Measurements from ENCODE around the gene FAR2. TPM values are rescaled to one million over a fixed set of nuclear protein-coding genes. Genes with fewer than 3 reads are reported as not detected.

FAR2 gene
- total and polyA plus RNA-seq, 2 of the 13 experiments (the other 11 are each of a cell fraction or from before 2014, with no cell fraction given), result not detected

DNA sequence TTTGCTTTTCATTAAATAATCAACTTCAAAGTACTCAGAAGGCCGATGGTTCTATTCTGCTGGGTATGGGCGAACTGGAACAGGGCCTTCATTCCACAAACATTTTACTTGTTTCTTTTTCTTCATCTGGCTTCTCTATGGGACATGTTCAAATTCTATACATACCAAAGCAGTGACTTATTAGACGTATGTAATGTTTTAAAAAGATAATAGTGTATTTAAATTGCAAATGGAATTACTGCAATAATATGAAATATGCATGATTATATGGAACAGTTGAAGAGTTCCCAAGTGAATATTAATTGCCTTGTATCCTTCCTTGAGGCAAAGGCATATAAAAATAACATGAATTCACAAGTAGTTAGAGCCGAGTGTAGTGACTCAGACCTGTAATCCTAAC, 75.5 kb downstream of the FAR2 start:
- no peak for ATAC-seq
- no peaks in the 10 kb centered on the region for H3K9me3 ChIP-seq (ENCODE audit: low read length)
- no peaks in the 10 kb centered on the region for H3K36me3 ChIP-seq (replicated peaks in 1 of 2; ENCODE audit: control insufficient read depth in 1 of 2, insufficient read depth in 2 of 2, low read length in 2 of 2)
- H3K9ac ChIP-seq (ENCODE audit: insufficient read depth, low read depth, low read length), result no peak overlapping the region
- in situ Hi-C loops (cut with HindIII; ENCODE audit: extremely low pct_ligation_motif_present, low pct_unique_long_range_greater_than_20kb), result no loop called here
- ChIA-PET CTCF (ENCODE audit: low intra/inter-chr PET ratio, low total read pairs) (no interaction called here), POLR2A (no interaction called here)
- no peaks in the 10 kb centered on the region for H3K79me2 ChIP-seq (ENCODE audit: insufficient read depth, low read length)
- H3K4me1 ChIP-seq (ENCODE audit: insufficient read depth, low read length), result 0 out of 2 replicates have a peak, but pooled peaks cover 5% of the 10 kb centered on the region
- no peak overlapping the region for H3K4me2 ChIP-seq (ENCODE audit: low read depth, low read length)
- no TSS peak for BruUV-seq (replicated peaks)
- TF ChIP-seq ZNF274 (CRISPR knock-in tag; IDR thresholded peaks at IDR 0.05), result no peak
- intact Hi-C loops (cut with micrococcal nuclease; ENCODE audit: unreplicated experiment), result no loop called here
- no peak for DNase-seq (ENCODE audit: low spot score)
- no peaks in the 10 kb centered on the region for H4K20me1 ChIP-seq (ENCODE audit: insufficient read depth, low read length)
- no peaks in the 10 kb centered on the region for H3K27me3 ChIP-seq (ENCODE audit: control insufficient read depth in 1 of 2, insufficient read depth in 2 of 2, low read length in 2 of 2)
- WGBS (ENCODE audit: low lambda C conversion rate), result 3% methylated on average over 4 of the region's 4 CpGs
- no peak for FAIRE-seq
- no peak overlapping the region for H3K4me3 ChIP-seq (replicated peaks in 1 of 3; ENCODE audit: insufficient read depth in 1 of 3, low read depth in 2 of 3, low read length in 3 of 3)
- no peak overlapping the region for H3K27ac ChIP-seq (ENCODE audit: extremely low read length, insufficient read depth, low read length)
- H2AFZ ChIP-seq (ENCODE audit: low read length), result no peak overlapping the region

DNA sequence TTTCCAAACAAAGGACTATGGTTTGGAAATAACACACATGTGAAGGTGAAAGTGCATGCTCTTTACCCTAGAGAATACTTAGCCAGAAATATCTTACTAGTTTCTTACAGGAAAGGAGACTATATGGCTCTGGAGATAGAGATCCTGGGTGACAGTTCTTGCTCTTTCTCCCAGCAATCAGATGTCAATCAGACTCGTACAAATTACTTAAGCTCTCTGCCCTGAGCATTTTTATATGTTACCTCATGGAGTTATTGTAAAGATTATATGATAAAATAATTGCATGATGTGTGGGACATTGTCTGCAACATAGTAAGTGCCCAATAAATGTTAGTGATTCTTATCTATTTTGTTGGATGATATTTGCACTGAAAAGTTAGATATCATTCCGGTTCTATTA, 76.8 kb downstream of the FAR2 start:
- no peak for DNase-seq (ENCODE audit: low spot score)
- TF ChIP-seq MBNL3 (CRISPR knock-in tag; conservative IDR thresholded peaks at IDR 0.05) (no peak), ZNF672 (CRISPR knock-in tag; IDR thresholded peaks at IDR 0.05) (no peak)
- BruUV-seq (replicated peaks), result no TSS peak
- Histone ChIP-seq H3K36me3 (replicated peaks in 1 of 2; ENCODE audit: control insufficient read depth in 1 of 2, insufficient read depth in 2 of 2, low read length in 2 of 2) (no peaks in the 10 kb centered on the region), H3K4me3 (replicated peaks in 1 of 3; ENCODE audit: insufficient read depth in 1 of 3, low read depth in 2 of 3, low read length in 3 of 3) (no peak overlapping the region), H3K4me2 (ENCODE audit: low read depth, low read length) (no peak overlapping the region), H3K27ac (ENCODE audit: extremely low read length, insufficient read depth, low read length) (no peak overlapping the region), H3K27me3 (ENCODE audit: control insufficient read depth in 1 of 2, insufficient read depth in 2 of 2, low read length in 2 of 2) (no peaks in the 10 kb centered on the region), H3K9ac (ENCODE audit: insufficient read depth, low read depth, low read length) (no peak overlapping the region), H4K20me1 (ENCODE audit: insufficient read depth, low read length) (no peaks in the 10 kb centered on the region), H2AFZ (ENCODE audit: low read length) (no peak overlapping the region), H3K4me1 (ENCODE audit: insufficient read depth, low read length) (no peaks in the 10 kb centered on the region), H3K9me3 (ENCODE audit: low read length) (no peaks in the 10 kb centered on the region), H3K79me2 (ENCODE audit: insufficient read depth, low read length) (no peaks in the 10 kb centered on the region)
- in situ Hi-C loops (cut with HindIII; ENCODE audit: extremely low pct_ligation_motif_present, low pct_unique_long_range_greater_than_20kb), result no loop called here
- no peak for ATAC-seq
- intact Hi-C loops (cut with micrococcal nuclease; ENCODE audit: unreplicated experiment), result no loop called here
- WGBS (ENCODE audit: low lambda C conversion rate), result 6% methylated on average over 2 of the region's 2 CpGs
- ChIA-PET CTCF (ENCODE audit: low intra/inter-chr PET ratio, low total read pairs) (no interaction called here), POLR2A (no interaction called here)
- no peak for FAIRE-seq

DNA sequence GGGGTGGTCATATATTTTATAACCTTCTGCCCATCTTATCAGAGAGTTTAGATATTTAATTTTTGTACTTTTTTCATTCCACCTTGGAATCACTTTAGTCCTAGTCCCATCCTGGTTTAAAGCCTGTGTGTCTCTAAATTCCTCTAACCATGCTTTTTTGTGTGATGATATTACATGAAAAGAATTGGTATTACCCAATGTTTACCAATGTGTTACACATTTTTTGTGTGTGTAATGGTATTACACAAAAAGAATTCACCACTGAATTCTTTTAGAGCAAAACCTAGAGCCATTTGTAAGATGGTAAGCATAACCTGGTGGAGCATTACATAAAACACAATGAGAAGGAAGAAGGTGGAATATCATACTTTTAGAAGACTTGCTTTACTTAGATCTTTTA, 77.5 kb downstream of the FAR2 start:
- no peak for DNase-seq (ENCODE audit: low spot score)
- ChIA-PET POLR2A (no interaction called here), CTCF (ENCODE audit: low intra/inter-chr PET ratio, low total read pairs) (no interaction called here)
- Histone ChIP-seq H3K9ac (ENCODE audit: insufficient read depth, low read depth, low read length) (no peak overlapping the region), H2AFZ (ENCODE audit: low read length) (no peak overlapping the region), H3K36me3 (replicated peaks in 1 of 2; ENCODE audit: control insufficient read depth in 1 of 2, insufficient read depth in 2 of 2, low read length in 2 of 2) (no peaks in the 10 kb centered on the region), H3K79me2 (ENCODE audit: insufficient read depth, low read length) (no peaks in the 10 kb centered on the region), H3K27ac (ENCODE audit: extremely low read length, insufficient read depth, low read length) (no peak overlapping the region), H3K4me3 (replicated peaks in 1 of 3; ENCODE audit: insufficient read depth in 1 of 3, low read depth in 2 of 3, low read length in 3 of 3) (no peak overlapping the region), H3K4me2 (ENCODE audit: low read depth, low read length) (no peak overlapping the region), H3K9me3 (ENCODE audit: low read length) (no peaks in the 10 kb centered on the region), H3K27me3 (ENCODE audit: control insufficient read depth in 1 of 2, insufficient read depth in 2 of 2, low read length in 2 of 2) (no peaks in the 10 kb centered on the region), H4K20me1 (ENCODE audit: insufficient read depth, low read length) (no peaks in the 10 kb centered on the region), H3K4me1 (ENCODE audit: insufficient read depth, low read length) (no peaks in the 10 kb centered on the region)
- ATAC-seq, result no peak
- BruUV-seq (replicated peaks), result no TSS peak
- intact Hi-C loops (cut with micrococcal nuclease; ENCODE audit: unreplicated experiment), result no loop called here
- FAIRE-seq, result no peak
- no peak for TF ChIP-seq TP53 (CRISPR knock-in tag; conservative IDR thresholded peaks at IDR 0.05)
- TF ChIP-seq CEBPB (IDR thresholded peaks at IDR 0.05; ENCODE audit: borderline replicate concordance, low read depth, low read length), result peak; percentile 13; the same call in 1 of the 2 replicates
- in situ Hi-C loops (cut with HindIII; ENCODE audit: extremely low pct_ligation_motif_present, low pct_unique_long_range_greater_than_20kb), result no loop called here
